Muscle of leg (tissue), 11 donors: ENCODE results near the gene BCL6B. TPM values are rescaled to one million over a fixed set of nuclear protein-coding genes. Genes with fewer than 3 reads are reported as not detected.

Experiments
- DNase-seq: peaks from one replicate; pipeline ENCODE4 v3.0.0; 2013
- H3K27ac ChIP-seq: one replicate; pipeline ENCODE4 v1.5.1; 2013; ENCODE audit warnings: mild to moderate bottlenecking, low read length, control low read depth
- H3K27me3 ChIP-seq: one replicate; pipeline ENCODE4 v1.6.1; 2013; ENCODE audit warnings: low read length; ENCODE audit not compliant: control insufficient read depth, insufficient read depth
- H3K36me3 ChIP-seq: one replicate; pipeline ENCODE4 v1.6.1; 2013; ENCODE audit warnings: low read length; ENCODE audit not compliant: control insufficient read depth, insufficient read depth
- H3K4me1 ChIP-seq: one replicate; pipeline ENCODE4 v1.6.1; 2013; ENCODE audit warnings: low read length; ENCODE audit not compliant: control insufficient read depth, insufficient read depth
- H3K4me3 ChIP-seq: one replicate; pipeline ENCODE4 v1.5.1; 2013; ENCODE audit warnings: low read length, control low read depth
- H3K9me3 ChIP-seq: replicated peaks from 2 replicates; pipeline ENCODE4 v1.6.1; 2013; ENCODE audit warnings: low read depth, low read length; ENCODE audit not compliant: control insufficient read depth
- WGBS: methylation state at CpG from one replicate; pipeline ENCODE4 v1.1.5; 2013; ENCODE audit warnings: missing lambda C conversion rate; ENCODE audit not compliant: insufficient coverage; 5-methylcytosine and 5-hydroxymethylcytosine counted together
- polyA plus RNA-seq, 8 donors: library from polyadenylated mRNA; unstranded; fragments of 120-200 nt; gene quantifications; one replicate each; pipeline versions ENCODE4 v1.2.1 to v1.2.3, GENCODE V29; 2013; ENCODE audit warnings: inconsistent platforms in 1 of 8, low replicate concordance in 1 of 8; ENCODE audit not compliant: insufficient read length in 8 of 8, insufficient read depth in 1 of 8
- total RNA-seq: library from RNA; stranded (reverse); fragments of 120-200 nt; gene quantifications from one replicate; pipeline ENCODE4 v1.2.4, GENCODE V29; 2013

The BCL6B gene
- total and polyA plus RNA-seq, 9 donors: 14.8 to 22.8 (median 18.2) TPM

GRCh38 chr17:7007143-7007542 lies 15.7 kb upstream of the BCL6B start:
- no peak overlapping the region for H3K27ac ChIP-seq
- DNase-seq: no peak
- H3K4me1 ChIP-seq: peaks cover 11% of the 10 kb centered on the region
- H3K9me3 ChIP-seq: no peaks in the 10 kb centered on the region
- H3K36me3 ChIP-seq: peaks cover 20% of the 10 kb centered on the region
- H3K27me3 ChIP-seq: no peaks in the 10 kb centered on the region
- H3K4me3 ChIP-seq: no peak overlapping the region
- 78% methylated on average over 2 of the region's 2 CpGs for WGBS

DNA sequence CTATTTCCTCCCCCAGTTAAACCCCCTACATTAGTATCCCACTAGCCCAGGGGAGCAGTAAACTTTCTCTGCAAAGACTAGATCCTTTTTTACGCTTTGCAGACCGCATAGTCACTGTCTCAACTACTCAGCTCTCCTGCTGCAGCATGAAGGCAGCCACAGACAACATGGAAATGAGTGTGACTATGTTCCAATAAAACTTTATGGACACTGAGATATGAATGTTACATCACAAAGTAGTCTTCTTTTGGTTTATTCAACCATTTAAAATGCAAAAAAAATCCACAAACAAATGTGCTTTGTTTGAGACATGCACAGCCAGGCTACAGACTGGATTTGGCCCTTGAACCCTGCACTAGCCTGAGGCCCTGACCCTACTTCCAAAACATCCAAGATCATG lies 12.3 kb upstream of the BCL6B start:
- H3K27me3 ChIP-seq: no peaks in the 10 kb centered on the region
- peaks cover 30% of the 10 kb centered on the region for H3K4me1 ChIP-seq
- no peak for DNase-seq
- H3K4me3 ChIP-seq: no peak overlapping the region
- H3K36me3 ChIP-seq: peaks cover 10% of the 10 kb centered on the region
- no peaks in the 10 kb centered on the region for H3K9me3 ChIP-seq
- WGBS: no CpG with 5 or more reads among the region's 2 CpGs
- no peak overlapping the region for H3K27ac ChIP-seq

DNA sequence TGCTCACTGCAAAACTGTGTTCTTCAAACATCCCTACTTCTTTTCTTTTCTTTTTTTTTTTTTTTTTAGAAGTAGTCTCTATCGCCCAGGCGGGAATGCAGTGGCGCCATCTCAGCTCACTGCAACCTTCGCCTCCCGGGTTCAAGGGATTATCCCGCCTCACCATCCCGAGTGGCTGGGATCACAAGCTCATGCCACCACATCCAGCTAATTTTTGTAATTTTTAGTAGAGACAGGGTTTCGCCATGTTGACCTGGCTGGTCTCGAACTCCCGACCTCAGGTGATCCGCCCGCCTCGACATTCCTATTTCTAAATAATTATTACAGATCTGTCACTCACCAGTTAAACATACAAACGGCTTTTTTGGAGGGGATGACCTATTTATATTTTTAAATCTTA lies 11.4 kb upstream of the BCL6B start:
- H3K9me3 ChIP-seq: no peaks in the 10 kb centered on the region
- H3K27ac ChIP-seq: no peak overlapping the region
- peak overlapping the region; percentile 90 for H3K4me3 ChIP-seq
- peaks cover 32% of the 10 kb centered on the region for H3K4me1 ChIP-seq
- WGBS: no CpG with 5 or more reads among the region's 14 CpGs
- peaks cover 10% of the 10 kb centered on the region for H3K36me3 ChIP-seq
- H3K27me3 ChIP-seq: no peaks in the 10 kb centered on the region
- DNase-seq: no peak

GRCh38 chr17:7011942-7012254 lies 11.0 kb upstream of the BCL6B start:
- no peak for DNase-seq
- Histone ChIP-seq H3K4me1 (peaks cover 32% of the 10 kb centered on the region), H3K36me3 (peaks cover 10% of the 10 kb centered on the region), H3K27me3 (no peaks in the 10 kb centered on the region), H3K27ac (peak overlapping the region; percentile 100), H3K9me3 (no peaks in the 10 kb centered on the region), H3K4me3 (peak overlapping the region; percentile 90)
- WGBS: no CpG with 5 or more reads among the region's 6 CpGs

GRCh38 chr17:7014261-7014994 lies 8.4 kb upstream of the BCL6B start:
- H3K27ac ChIP-seq: peak overlapping the region; percentile 100

DNA sequence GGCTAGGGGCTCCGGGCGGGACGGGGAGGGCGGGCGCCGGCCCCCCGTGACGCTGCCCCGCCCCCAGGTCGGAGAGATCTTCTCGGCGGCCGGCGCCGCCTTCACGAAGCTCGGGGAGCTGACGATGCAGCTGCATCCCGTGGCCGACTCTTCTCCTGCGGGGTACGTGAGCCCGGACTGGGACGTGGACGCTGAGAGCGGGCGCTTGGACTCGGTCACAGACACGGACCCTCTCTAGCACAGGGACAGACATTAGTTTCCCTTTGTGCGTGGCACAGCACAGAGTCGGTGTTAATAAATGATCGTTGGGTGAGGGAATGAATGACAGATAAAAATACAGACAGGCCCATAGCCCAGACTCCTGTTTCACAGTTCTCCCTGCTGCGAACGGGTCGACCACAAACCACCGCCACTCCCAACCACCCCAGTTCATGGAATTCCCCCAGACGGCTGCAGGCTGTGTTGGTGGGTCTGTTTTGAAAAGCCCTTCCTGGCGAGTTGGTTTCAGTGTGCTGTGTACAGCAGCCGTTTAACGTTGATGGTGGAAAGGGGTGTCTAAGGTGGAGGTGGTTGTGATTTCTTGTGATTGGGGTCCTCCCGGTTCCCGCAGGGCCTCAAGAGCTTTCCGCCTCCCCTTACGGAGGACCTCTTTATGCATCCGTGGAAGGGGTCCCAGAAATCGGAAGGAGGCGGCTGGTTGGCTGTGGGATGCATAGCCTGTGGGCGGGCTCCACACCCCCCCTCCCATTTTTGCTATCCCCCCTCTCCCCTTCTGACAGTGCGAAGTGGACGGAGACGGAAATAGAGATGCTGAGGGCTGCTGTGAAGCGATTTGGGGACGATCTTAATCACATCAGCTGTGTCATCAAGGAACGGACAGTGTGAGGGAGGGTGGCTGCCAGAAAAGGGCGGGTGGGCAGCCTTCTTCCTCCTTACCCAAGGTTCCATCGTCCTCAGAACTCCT lies 7.6 kb upstream of the BCL6B start:
- H3K4me1 ChIP-seq: peaks cover 52% of the 10 kb centered on the region
- no peaks in the 10 kb centered on the region for H3K9me3 ChIP-seq
- H3K27ac ChIP-seq: peak overlapping the region; percentile 100
- H3K36me3 ChIP-seq: peaks cover 12% of the 10 kb centered on the region
- H3K4me3 ChIP-seq: peak overlapping the region; percentile 90
- DNase-seq: peak; percentile 59
- no peaks in the 10 kb centered on the region for H3K27me3 ChIP-seq
- 0% methylated on average over 25 of the region's 56 CpGs for whole genome bisulfite sequencing

More at GRCh38 chr17:7014261-7014994, 8.4 kb upstream of the BCL6B start:
- H3K27me3 ChIP-seq: no peaks in the 10 kb centered on the region
- peak; percentile 98 for DNase-seq
- H3K36me3 ChIP-seq: peaks cover 14% of the 10 kb centered on the region
- H3K9me3 ChIP-seq: no peaks in the 10 kb centered on the region
- 1% methylated on average over 56 of the region's 75 CpGs for whole genome bisulfite sequencing
- peak overlapping the region; percentile 90 for H3K4me3 ChIP-seq
- H3K4me1 ChIP-seq: peaks cover 46% of the 10 kb centered on the region

- Histone ChIP-seq H3K4me3 (no peak overlapping the region), H3K4me1 (peaks cover 55% of the 10 kb centered on the region), H3K36me3 (peaks cover 12% of the 10 kb centered on the region), H3K9me3 (no peaks in the 10 kb centered on the region), H3K27me3 (peaks cover 5% of the 10 kb centered on the region), H3K27ac (peak overlapping the region; percentile 100)
- 89% methylated on average over 1 of the region's 3 CpGs for WGBS
- no peak for DNase-seq
Observed at GRCh38 chr17:7016418-7016817, 6.4 kb upstream of the BCL6B start.

DNA sequence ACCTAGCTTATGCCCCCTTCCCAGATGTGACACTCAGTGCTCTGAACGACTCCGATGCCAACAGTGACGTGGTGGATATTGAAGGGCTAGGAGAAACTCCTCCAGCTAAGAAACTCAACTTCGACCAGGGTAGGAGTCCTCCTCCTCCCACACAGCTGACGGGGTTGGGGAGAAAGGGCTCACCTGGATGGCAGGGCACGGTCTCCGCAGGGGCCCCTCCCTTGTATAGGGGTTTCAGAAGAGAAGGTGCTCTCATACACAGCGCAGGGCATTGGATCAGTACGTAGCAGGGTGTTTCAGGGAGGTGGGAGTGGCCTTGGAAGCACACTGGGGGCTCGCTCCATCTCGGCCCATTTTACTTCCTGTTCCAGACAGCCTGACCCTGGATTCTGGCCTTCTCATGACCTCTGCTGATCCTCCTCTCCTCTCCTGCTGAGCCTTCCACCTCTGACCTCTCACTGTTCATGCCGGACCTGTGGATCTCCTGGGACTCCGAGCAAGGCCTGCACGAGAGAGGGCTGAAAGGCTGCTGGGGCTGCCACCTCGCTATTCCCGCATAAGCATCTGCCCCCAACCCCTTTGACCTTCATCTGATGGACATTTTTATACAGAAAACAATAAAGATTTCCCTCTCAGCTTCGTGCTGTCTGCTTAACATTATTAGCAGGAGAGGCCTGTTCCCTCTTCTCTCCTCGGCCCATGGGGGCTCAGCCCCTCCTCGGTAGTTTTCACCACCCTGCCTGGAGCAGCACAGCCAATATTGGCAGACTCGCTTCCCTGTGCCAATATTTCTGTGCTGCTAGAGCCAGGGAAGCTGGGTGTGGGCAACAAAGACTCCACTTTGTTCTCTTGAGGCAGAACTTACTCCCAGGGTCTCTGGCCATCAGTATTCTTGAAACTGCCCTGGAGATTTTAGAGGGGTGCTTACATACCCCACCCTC lies 5.7 kb upstream of the BCL6B start:
- H3K4me1 ChIP-seq: peaks cover 56% of the 10 kb centered on the region
- H3K9me3 ChIP-seq: no peaks in the 10 kb centered on the region
- 49% methylated on average over 11 of the region's 20 CpGs for WGBS
- H3K27me3 ChIP-seq: peaks cover 12% of the 10 kb centered on the region
- DNase-seq: no peak
- H3K36me3 ChIP-seq: peaks cover 12% of the 10 kb centered on the region
- H3K27ac ChIP-seq: no peak overlapping the region
- no peak overlapping the region for H3K4me3 ChIP-seq

- H3K4me3 ChIP-seq: no peak overlapping the region
- peaks cover 18% of the 10 kb centered on the region for H3K27me3 ChIP-seq
- no peak overlapping the region for H3K27ac ChIP-seq
- no CpG with 5 or more reads among the region's 12 CpGs for WGBS
- H3K9me3 ChIP-seq: no peaks in the 10 kb centered on the region
- peaks cover 12% of the 10 kb centered on the region for H3K36me3 ChIP-seq
- peaks cover 56% of the 10 kb centered on the region for H3K4me1 ChIP-seq
- no peak for DNase-seq
Observed at GRCh38 chr17:7017827-7018200, 5.0 kb upstream of the BCL6B start.
